ENCODE data around the gene RAMAC. TPM values are rescaled to one million over a fixed set of nuclear protein-coding genes. Genes with fewer than 3 reads are reported as not detected.

The RAMAC gene
- total and polyA plus RNA-seq, 2 of the 4 experiments (the other 2 are of a cell fraction), result 23.6 to 29.6 TPM

- Histone ChIP-seq H3K4me1 (ENCODE audit: control insufficient read depth, insufficient read depth, low read length) (peaks cover 1% of the 10 kb centered on the region; the same call in 1 of the 2 replicates), H3K4me3 (ENCODE audit: insufficient read depth, low read depth, low read length) (no peak overlapping the region), H2BK20ac (ENCODE audit: low read depth, low read length) (no peak overlapping the region), H4K5ac (ENCODE audit: low read depth, low read length) (no peak overlapping the region), H2AK5ac (ENCODE audit: low read depth, low read length) (no peak overlapping the region), H3K36me3 (ENCODE audit: control insufficient read depth, insufficient read depth, low read length) (peaks cover 23% of the 10 kb centered on the region), H2BK5ac (ENCODE audit: low read depth, low read length, poor library complexity, severe bottlenecking) (no peak overlapping the region), H4K8ac (ENCODE audit: low read depth in 2 of 2, low read length in 2 of 2) (no peak overlapping the region), H3K18ac (ENCODE audit: low read depth, low read length) (no peak overlapping the region), H2BK120ac (ENCODE audit: low read depth, low read length) (no peak overlapping the region), H3K23ac (ENCODE audit: low read depth, low read length) (no peak overlapping the region), H3K9me3 (ENCODE audit: control insufficient read depth, insufficient read depth, low read length) (no peaks in the 10 kb centered on the region), H3K4me2 (ENCODE audit: low read depth, low read length) (no peak overlapping the region), H2AK9ac (replicated peaks; ENCODE audit: low read depth, low read length, poor library complexity) (no peak overlapping the region), H4K20me1 (ENCODE audit: insufficient read depth, low read length) (peaks cover 25% of the 10 kb centered on the region), H3K14ac (replicated peaks; ENCODE audit: low read depth, low read length) (no peak overlapping the region), H3K27me3 (ENCODE audit: control insufficient read depth, insufficient read depth, low read length) (no peaks in the 10 kb centered on the region), H3K9me1 (ENCODE audit: insufficient read depth, low read length) (peaks cover 6% of the 10 kb centered on the region; the same call in 1 of the 2 replicates), H3K27ac (ENCODE audit: insufficient read depth, low read length) (no peak overlapping the region), H2AFZ (replicated peaks; ENCODE audit: low read length, poor library complexity) (no peak overlapping the region), H2BK15ac (ENCODE audit: low read depth, low read length) (no peak overlapping the region), H4K91ac (ENCODE audit: insufficient read depth, low read depth, low read length) (no peak overlapping the region), H3K79me1 (ENCODE audit: low read depth in 1 of 2, low read length in 2 of 2) (peaks cover 37 to 41% of the 10 kb centered on the region in 2 experiments), H3K4ac (ENCODE audit: low read depth, low read length) (no peak overlapping the region), H3K9ac (ENCODE audit: low read depth, low read length) (no peak overlapping the region), H3K56ac (ENCODE audit: extremely low read depth, insufficient read depth, low read length) (no peak overlapping the region)
- no peak for ATAC-seq (ENCODE audit: low read depth)
- CTCF ChIA-PET, result interaction anchor here (0.6 kb wide), 1 partner anchor 918 kb away, joined by 3 read pairs; no protein-coding TSS in a partner anchor
- intact Hi-C loops (cut with micrococcal nuclease), result no loop called here
- in situ Hi-C loops (cut with MboI; ENCODE audit: low sequenced_read_pairs), result no loop called here
- dilution Hi-C loops (cut with HindIII; ENCODE audit: low sequenced_read_pairs, unreplicated experiment), result no loop called here
- WGBS, 2 experiments (ENCODE audit: extremely low coverage in 2 of 2, insufficient read length in 1 of 2), result no CpG with 5 or more reads among the region's 8 CpGs
- BruUV-seq (replicated peaks), result no TSS peak
- peak; percentile 29 for DNase-seq
- POLR2A ChIA-PET (ENCODE audit: unreplicated experiment), result no interaction called here
- TF ChIP-seq POLR2A (IDR thresholded peaks at IDR 0.05; ENCODE audit: low read depth, low read length) (no peak), MAZ (IDR thresholded peaks at IDR 0.05; ENCODE audit: borderline replicate concordance, low read depth, low read length) (no peak), RFX5 (IDR thresholded peaks at IDR 0.05; ENCODE audit: low read depth, low read length) (no peak), CEBPB (IDR thresholded peaks at IDR 0.05; ENCODE audit: low read depth, low read length) (no peak), ELK1 (IDR thresholded peaks at IDR 0.05; ENCODE audit: borderline replicate concordance, low read depth, low read length) (no peak), USF2 (IDR thresholded peaks at IDR 0.05; ENCODE audit: low read depth, low read length) (no peak), SMC3 (IDR thresholded peaks at IDR 0.05; ENCODE audit: low read depth, low read length) (no peak), RCOR1 (IDR thresholded peaks at IDR 0.05; ENCODE audit: insufficient replicate concordance, low read length) (no peak), MAFK (IDR thresholded peaks at IDR 0.05; ENCODE audit: low read depth, low read length) (no peak), RAD21 (IDR thresholded peaks at IDR 0.05; ENCODE audit: low read length) (no peak), FOS (IDR thresholded peaks at IDR 0.05; ENCODE audit: low read depth, low read length) (no peak), BHLHE40 (IDR thresholded peaks at IDR 0.05; ENCODE audit: low read depth, low read length) (no peak), CHD1 (IDR thresholded peaks at IDR 0.05; ENCODE audit: low read depth, low read length) (no peak), NFE2L2 (IDR thresholded peaks at IDR 0.05; ENCODE audit: low read depth, low read length) (no peak), CTCF (conservative IDR thresholded peaks at IDR 0.05; ENCODE audit: low read depth, low read length) (no peak), MXI1 (IDR thresholded peaks at IDR 0.05; ENCODE audit: borderline replicate concordance, low read depth, low read length) (no peak)
Observed at GRCh38 chr15:83030021-83030420, 44.0 kb downstream of the RAMAC start.
